ENCODE data around the gene BMP10.
"Not testable (repeated sequence)": the region's sequence is repeated elsewhere in the genome, so short reads cannot be mapped to it uniquely, and the experiment has no call there.

The BMP10 gene

GRCh38 chr2:68871159-68871764, at the start of gene BMP10:
BMP10 (minus strand) TSS chr2:68871397; CDS start chr2:68871358, 39 bp downstream.
- no peak for DNase-seq

GRCh38 chr2:68920481-68921170, 49.4 kb upstream of the BMP10 start:
- DNase-seq, result no peak

GRCh38 chr2:68918497-68918896, 47.3 kb upstream of the BMP10 start:
- DNase-seq, result no peak

- no peak for DNase-seq
These were observed 46.0 kb upstream of the BMP10 start for GRCh38 chr2:68917034-68917718.

GRCh38 chr2:68916226-68916625, 45.0 kb upstream of the BMP10 start:
- no peak for DNase-seq

- no peak for DNase-seq
These were observed 44.2 kb upstream of the BMP10 start for GRCh38 chr2:68915393-68915792.

- no peak for DNase-seq
These were observed 42.2 kb upstream of the BMP10 start for GRCh38 chr2:68913359-68913758.

GRCh38 chr2:68912732-68913131, 41.5 kb upstream of the BMP10 start:
- peak; percentile 78 for DNase-seq

- DNase-seq, result no peak
These were observed 40.9 kb upstream of the BMP10 start for GRCh38 chr2:68912111-68912510.

GRCh38 chr2:68911709-68912108, 40.5 kb upstream of the BMP10 start:
- DNase-seq, result no peak

GRCh38 chr2:68911246-68911645, 40.0 kb upstream of the BMP10 start:
- DNase-seq, result no peak

GRCh38 chr2:68909793-68910674, 38.8 kb upstream of the BMP10 start:
- DNase-seq, result peak; percentile 60

- peak; percentile 98 for DNase-seq
These were observed 37.3 kb upstream of the BMP10 start for GRCh38 chr2:68908392-68908970.

- no peak for DNase-seq
These were observed 36.7 kb upstream of the BMP10 start for GRCh38 chr2:68907920-68908253.

- DNase-seq, result no peak
These were observed 36.2 kb upstream of the BMP10 start for GRCh38 chr2:68907232-68907919.

GRCh38 chr2:68906716-68907115, 35.5 kb upstream of the BMP10 start:
- peak; percentile 11 for DNase-seq

GRCh38 chr2:68905116-68905515, 33.9 kb upstream of the BMP10 start:
- no peak for DNase-seq

- DNase-seq, result no peak
These were observed 30.4 kb upstream of the BMP10 start for GRCh38 chr2:68901561-68901960.

- DNase-seq, result peak; percentile 22
These were observed 30.0 kb upstream of the BMP10 start for GRCh38 chr2:68901199-68901514.

GRCh38 chr2:68900496-68901198, 29.4 kb upstream of the BMP10 start:
- DNase-seq, result peak; percentile 84

GRCh38 chr2:68895981-68896380, 24.8 kb upstream of the BMP10 start:
- not testable (repeated sequence) for DNase-seq

- no peak for DNase-seq
These were observed 18.3 kb upstream of the BMP10 start for GRCh38 chr2:68889500-68889899.

Measured in MV-4-11 (cell line).